ENCODE results near the gene PKNOX2. TPM values are rescaled to one million over a fixed set of nuclear protein-coding genes. Genes with fewer than 3 reads are reported as not detected.

PKNOX2 gene
- total RNA-seq, 2 experiments from 2014 or later = not detected

DNA sequence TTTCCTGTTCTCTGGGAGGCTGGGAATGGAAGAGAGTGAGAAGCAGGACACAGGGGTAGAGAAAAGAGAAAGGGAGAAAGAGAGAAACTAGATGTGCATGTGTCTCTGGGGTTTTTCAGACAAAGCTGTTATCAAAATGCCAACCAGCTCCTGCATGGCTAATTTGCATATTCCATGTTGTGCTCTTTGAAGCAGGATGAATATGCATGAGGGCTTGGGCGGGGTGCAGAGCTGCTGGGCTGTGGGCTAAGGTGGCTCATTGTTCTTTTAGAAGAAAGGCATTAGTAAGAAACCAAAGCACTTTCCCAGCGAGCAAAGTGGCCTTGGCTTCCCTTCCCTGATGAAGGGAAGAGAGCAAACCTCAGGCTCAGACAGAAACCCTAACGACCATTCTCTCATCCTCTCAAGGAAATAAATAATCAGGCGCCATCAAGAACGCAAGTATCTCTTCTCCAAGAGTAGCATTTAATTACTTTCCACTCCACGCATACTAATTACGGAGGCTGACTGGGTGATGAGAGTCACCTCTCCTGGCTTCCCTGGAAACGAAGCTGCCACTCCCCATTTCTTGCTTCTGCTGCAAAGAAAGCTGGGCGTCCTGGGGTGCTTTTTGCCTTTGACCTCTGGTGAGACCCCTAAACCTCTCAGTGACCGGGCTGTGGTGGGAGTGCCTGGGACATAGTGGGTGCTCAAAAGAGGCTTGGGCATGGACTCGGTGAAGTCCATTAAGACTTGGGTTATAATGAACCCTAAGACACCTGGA, 277.3 kb downstream of the PKNOX2 start:
- no peaks in the 10 kb centered on the region for H3K36me3 ChIP-seq (ENCODE audit: insufficient read depth, low read length)
- ChIA-PET POLR2A (no interaction called here), CTCF (ENCODE audit: unreplicated experiment) (no interaction called here)
- H3K9me2 ChIP-seq (ENCODE audit: insufficient read depth, low read length) = no peaks in the 10 kb centered on the region
- no peak overlapping the region for H3K27ac ChIP-seq (ENCODE audit: low read depth, low read length, poor library complexity, severe bottlenecking)
- no peak for TF ChIP-seq EZH2phosphoT487 (IDR thresholded peaks at IDR 0.05; ENCODE audit: borderline replicate concordance, low read depth, low read length)
- TF ChIP-seq, protein P1, sequence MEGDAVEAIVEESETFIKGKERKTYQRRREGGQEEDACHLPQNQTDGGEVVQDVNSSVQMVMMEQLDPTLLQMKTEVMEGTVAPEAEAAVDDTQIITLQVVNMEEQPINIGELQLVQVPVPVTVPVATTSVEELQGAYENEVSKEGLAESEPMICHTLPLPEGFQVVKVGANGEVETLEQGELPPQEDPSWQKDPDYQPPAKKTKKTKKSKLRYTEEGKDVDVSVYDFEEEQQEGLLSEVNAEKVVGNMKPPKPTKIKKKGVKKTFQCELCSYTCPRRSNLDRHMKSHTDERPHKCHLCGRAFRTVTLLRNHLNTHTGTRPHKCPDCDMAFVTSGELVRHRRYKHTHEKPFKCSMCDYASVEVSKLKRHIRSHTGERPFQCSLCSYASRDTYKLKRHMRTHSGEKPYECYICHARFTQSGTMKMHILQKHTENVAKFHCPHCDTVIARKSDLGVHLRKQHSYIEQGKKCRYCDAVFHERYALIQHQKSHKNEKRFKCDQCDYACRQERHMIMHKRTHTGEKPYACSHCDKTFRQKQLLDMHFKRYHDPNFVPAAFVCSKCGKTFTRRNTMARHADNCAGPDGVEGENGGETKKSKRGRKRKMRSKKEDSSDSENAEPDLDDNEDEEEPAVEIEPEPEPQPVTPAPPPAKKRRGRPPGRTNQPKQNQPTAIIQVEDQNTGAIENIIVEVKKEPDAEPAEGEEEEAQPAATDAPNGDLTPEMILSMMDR (conservative IDR thresholded peaks at IDR 0.05; ENCODE audit: low read length) = no peak
- BruUV-seq (replicated peaks) = no TSS peak
- no peak for DNase-seq (ENCODE audit: low spot score)
- no peaks in the 10 kb centered on the region for H3K79me2 ChIP-seq (ENCODE audit: insufficient read depth, low read depth, low read length)
- no peak overlapping the region for H3K4me2 ChIP-seq (ENCODE audit: low read length)
- no peak overlapping the region for H3K4me3 ChIP-seq (ENCODE audit: low read depth, low read length, poor library complexity, severe bottlenecking)
- no peak overlapping the region for H2AFZ ChIP-seq (ENCODE audit: low read length)
- no peaks in the 10 kb centered on the region for H3K9me3 ChIP-seq (ENCODE audit: low read length)
- no peaks in the 10 kb centered on the region for H4K20me1 ChIP-seq (ENCODE audit: insufficient read depth, low read length)
- H3K4me1 ChIP-seq (ENCODE audit: insufficient read depth, low read length, poor library complexity, severe bottlenecking) = no peaks in the 10 kb centered on the region
- intact Hi-C loops (cut with micrococcal nuclease; ENCODE audit: unreplicated experiment) = no loop called here

GRCh38 chr11:125442946-125443345, 278.4 kb downstream of the PKNOX2 start:
- intact Hi-C loops (cut with micrococcal nuclease; ENCODE audit: unreplicated experiment) = no loop called here
- Histone ChIP-seq H3K27ac (ENCODE audit: low read depth, low read length, poor library complexity, severe bottlenecking) (no peak overlapping the region), H3K9me3 (ENCODE audit: low read length) (no peaks in the 10 kb centered on the region), H3K9me2 (ENCODE audit: insufficient read depth, low read length) (no peaks in the 10 kb centered on the region), H3K36me3 (ENCODE audit: insufficient read depth, low read length) (no peaks in the 10 kb centered on the region), H2AFZ (ENCODE audit: low read length) (no peak overlapping the region), H4K20me1 (ENCODE audit: insufficient read depth, low read length) (no peaks in the 10 kb centered on the region), H3K4me2 (ENCODE audit: low read length) (no peak overlapping the region), H3K4me3 (ENCODE audit: low read depth, low read length, poor library complexity, severe bottlenecking) (no peak overlapping the region), H3K4me1 (ENCODE audit: insufficient read depth, low read length, poor library complexity, severe bottlenecking) (no peaks in the 10 kb centered on the region), H3K79me2 (ENCODE audit: insufficient read depth, low read depth, low read length) (no peaks in the 10 kb centered on the region)
- POLR2A ChIA-PET = interaction anchor here (0.6 to 1.1 kb wide), 2 partner anchors 11 to 52 kb away, joined by 3 read pairs; no protein-coding TSS in a partner anchor
- TF ChIP-seq, protein P1 (conservative IDR thresholded peaks at IDR 0.05; ENCODE audit: low read length) = no peak
- TF ChIP-seq EZH2phosphoT487 (IDR thresholded peaks at IDR 0.05; ENCODE audit: borderline replicate concordance, low read depth, low read length) = no peak
- no TSS peak for BruUV-seq (replicated peaks)
- CTCF ChIA-PET (ENCODE audit: unreplicated experiment) = no interaction called here
- no peak for DNase-seq (ENCODE audit: low spot score)

- DNase-seq (ENCODE audit: low spot score) = no peak
Observed at GRCh38 chr11:125443767-125444311, 279.3 kb downstream of the PKNOX2 start.

More at GRCh38 chr11:125443767-125444311, 279.3 kb downstream of the PKNOX2 start:
- Histone ChIP-seq H3K9me2 (ENCODE audit: insufficient read depth, low read length) (no peaks in the 10 kb centered on the region), H3K9me3 (ENCODE audit: low read length) (no peaks in the 10 kb centered on the region), H3K4me2 (ENCODE audit: low read length) (no peak overlapping the region), H3K4me1 (ENCODE audit: insufficient read depth, low read length, poor library complexity, severe bottlenecking) (no peaks in the 10 kb centered on the region), H3K36me3 (ENCODE audit: insufficient read depth, low read length) (no peaks in the 10 kb centered on the region), H2AFZ (ENCODE audit: low read length) (no peak overlapping the region), H3K79me2 (ENCODE audit: insufficient read depth, low read depth, low read length) (no peaks in the 10 kb centered on the region), H4K20me1 (ENCODE audit: insufficient read depth, low read length) (no peaks in the 10 kb centered on the region), H3K27ac (ENCODE audit: low read depth, low read length, poor library complexity, severe bottlenecking) (no peak overlapping the region), H3K4me3 (ENCODE audit: low read depth, low read length, poor library complexity, severe bottlenecking) (no peak overlapping the region)
- ChIA-PET CTCF (ENCODE audit: unreplicated experiment) (interaction anchor here (0.5 kb wide), 1 partner anchor 29 kb away, joined by 5 read pairs; no protein-coding TSS in a partner anchor), POLR2A (interaction anchor here (0.6 to 1.1 kb wide), 2 partner anchors 10 to 673 kb away, joined by 3 read pairs; no protein-coding TSS in a partner anchor)
- intact Hi-C loops (cut with micrococcal nuclease; ENCODE audit: unreplicated experiment) = no loop called here
- no TSS peak for BruUV-seq (replicated peaks)
- TF ChIP-seq, protein P1 (conservative IDR thresholded peaks at IDR 0.05; ENCODE audit: low read length) = no peak
- no peak for TF ChIP-seq EZH2phosphoT487 (IDR thresholded peaks at IDR 0.05; ENCODE audit: borderline replicate concordance, low read depth, low read length)

Measured in OCI-LY7 (cell line).